GM18868 (cell line): ENCODE results near the gene TAGLN.
"Not testable (repeated sequence)": the region's sequence is repeated elsewhere in the genome, so short reads cannot be mapped to it uniquely, and the experiment has no call there.

Experiments
- ATAC-seq: cut with Tn5 transposase; IDR thresholded peaks from one replicate; pipeline ENCODE4 v1.9.1; 2021; ENCODE audit warnings: mild to moderate bottlenecking, moderate library complexity; ENCODE audit not compliant: unreplicated experiment

Gene TAGLN

DNA sequence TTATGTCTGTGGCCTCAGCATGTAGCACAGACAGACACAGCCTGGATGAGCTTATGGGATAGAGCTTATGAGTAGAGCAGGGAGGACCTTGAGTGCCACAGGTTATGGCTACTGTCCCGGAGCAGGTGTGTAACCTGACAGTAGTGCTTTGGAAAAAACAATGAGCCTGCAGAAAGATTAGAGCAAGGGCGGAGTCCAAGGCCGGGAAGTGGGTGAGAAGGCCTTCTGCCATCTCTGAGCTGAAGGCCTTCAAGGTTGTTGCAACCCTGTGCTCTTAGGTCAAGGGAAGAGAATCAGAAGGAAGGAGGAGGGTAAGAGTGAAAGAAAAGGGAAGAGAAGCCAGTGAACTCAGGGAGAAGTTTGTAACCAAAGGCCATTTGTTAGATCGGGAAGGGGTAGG is 3.9 kb upstream of the TAGLN start:
- no peak for ATAC-seq

DNA sequence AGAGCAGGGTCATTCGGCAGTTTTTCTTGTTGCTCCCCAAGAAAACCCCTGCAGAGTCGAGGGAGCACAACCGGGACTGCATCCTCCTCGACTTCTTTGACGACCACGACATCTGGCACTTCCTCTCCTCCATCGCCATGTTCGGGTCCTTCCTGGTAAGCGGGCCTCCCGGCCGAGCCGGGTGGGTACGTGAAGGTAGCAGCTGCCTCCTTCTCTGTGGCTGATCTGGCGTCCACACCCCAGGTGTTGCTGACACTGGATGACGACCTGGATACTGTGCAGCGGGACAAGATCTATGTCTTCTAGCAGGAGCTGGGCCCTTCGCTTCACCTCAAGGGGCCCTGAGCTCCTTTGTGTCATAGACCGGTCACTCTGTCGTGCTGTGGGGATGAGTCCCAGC is 3.4 kb upstream of the TAGLN start:
- ATAC-seq = no peak

DNA sequence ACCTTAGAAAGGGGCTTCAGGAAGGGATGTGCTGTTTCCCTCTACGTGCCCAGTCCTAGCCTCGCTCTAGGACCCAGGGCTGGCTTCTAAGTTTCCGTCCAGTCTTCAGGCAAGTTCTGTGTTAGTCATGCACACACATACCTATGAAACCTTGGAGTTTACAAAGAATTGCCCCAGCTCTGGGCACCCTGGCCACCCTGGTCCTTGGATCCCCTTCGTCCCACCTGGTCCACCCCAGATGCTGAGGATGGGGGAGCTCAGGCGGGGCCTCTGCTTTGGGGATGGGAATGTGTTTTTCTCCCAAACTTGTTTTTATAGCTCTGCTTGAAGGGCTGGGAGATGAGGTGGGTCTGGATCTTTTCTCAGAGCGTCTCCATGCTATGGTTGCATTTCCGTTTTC is 2.2 kb upstream of the TAGLN start:
- no peak for ATAC-seq

DNA sequence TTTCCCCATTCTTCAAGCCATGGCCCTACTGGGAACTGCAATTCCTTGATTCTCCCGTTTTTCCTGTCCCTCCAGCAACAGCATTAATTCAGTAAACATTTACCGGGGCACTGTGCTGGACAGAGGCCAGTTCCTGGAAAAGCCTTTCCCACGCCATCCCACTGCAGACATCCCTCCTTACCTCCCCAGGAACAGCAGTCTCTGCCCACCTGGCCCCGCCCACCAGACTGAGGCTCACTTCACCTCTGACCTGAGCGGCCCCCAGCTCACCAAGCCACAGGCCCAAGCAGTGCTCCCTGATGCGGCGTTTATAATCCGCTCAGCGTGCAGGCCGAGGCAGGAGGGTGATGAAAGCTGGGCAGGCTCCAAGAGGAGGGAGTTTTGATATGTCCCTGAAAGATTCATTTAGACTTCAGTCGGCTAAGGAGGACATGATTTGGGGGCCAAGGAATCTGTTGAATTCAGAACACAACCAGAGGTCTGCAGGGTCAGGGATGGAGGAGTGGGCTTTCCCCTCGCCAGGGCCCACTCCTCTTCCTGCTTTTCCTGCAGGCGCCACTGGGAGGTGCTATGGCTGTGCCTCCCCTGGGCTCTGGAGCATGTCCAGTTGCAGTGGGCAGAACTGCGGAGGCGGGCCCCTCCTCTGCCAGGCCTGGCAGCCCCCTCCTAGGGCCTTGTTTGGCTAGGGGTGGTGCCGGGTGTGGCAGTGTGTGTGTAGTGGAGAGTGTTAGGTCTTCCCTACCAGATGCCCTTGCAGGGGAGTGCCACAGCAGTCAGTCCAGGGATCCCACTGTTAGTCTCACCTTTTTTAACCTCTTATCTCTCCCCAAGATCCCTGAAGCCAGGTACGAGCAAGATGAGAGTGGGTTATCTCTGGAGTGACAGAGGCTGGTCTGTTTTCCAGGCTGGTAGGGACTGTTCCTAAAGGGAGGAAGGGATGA is 1.4 kb upstream of the TAGLN start:
- ATAC-seq = no peak

DNA sequence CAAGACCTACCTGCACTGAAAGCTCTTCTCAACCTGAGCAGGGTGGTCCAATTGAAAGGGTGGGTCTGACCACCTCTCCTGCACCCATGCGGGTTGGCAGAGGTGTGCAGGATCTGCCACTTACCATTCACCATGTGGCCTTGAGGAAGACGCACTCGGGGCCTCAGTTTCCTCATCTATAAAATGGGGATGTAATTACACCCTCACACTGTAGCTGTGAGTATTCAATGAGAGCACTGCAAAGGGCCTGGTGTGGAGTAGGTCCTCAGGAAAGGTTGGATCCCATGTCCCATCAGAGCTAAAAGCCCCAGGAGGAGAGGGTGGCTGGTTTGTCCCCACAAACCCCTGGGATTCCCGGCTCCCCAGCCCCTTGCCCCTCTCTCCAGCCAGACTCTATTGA is 557 bp upstream of the TAGLN start:
- no peak for ATAC-seq

DNA sequence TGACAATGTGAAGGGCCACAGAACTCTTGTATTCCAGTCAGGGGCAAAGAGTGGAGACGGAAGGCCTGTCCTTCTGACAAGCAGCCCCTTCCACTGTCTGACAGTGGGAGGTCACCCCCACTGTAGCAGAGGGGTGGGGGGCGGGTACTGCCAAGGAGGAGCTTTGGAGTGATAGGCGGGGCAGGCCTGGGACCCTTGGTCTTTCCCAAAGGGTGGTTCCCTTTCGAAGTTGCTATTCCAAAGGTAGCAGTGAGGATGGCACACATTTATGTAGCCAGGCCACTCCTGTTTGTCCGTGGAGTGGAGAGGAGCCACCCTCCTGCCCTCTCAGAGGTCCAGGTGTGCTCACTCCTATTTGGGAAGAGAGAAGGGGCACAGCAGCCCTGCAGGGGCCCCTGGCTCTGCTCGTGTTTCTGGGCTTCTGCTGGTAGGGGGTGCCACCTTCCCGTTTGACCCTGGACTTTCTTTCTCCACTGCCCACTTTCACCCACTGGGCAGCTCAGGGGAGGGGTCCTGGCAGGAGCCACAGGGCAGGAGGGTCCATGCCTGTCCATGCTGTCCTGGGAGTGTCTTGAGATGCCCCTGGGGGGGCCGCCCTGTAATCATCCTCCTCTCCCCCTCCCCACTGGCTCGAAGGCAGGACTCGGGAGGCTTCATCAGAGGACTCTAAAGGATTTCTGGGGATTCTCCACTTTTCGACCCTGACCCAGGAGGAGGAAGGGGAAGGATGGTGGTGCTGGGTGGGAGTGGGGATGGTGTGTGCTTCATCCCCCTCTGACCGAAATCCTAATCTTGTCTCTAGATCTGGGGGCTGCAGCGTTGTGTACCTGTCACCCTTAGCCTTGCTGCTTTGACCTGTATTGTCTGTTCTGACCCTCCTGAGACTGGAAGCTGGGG is 994 bp downstream of the TAGLN start:
- ATAC-seq = no peak

DNA sequence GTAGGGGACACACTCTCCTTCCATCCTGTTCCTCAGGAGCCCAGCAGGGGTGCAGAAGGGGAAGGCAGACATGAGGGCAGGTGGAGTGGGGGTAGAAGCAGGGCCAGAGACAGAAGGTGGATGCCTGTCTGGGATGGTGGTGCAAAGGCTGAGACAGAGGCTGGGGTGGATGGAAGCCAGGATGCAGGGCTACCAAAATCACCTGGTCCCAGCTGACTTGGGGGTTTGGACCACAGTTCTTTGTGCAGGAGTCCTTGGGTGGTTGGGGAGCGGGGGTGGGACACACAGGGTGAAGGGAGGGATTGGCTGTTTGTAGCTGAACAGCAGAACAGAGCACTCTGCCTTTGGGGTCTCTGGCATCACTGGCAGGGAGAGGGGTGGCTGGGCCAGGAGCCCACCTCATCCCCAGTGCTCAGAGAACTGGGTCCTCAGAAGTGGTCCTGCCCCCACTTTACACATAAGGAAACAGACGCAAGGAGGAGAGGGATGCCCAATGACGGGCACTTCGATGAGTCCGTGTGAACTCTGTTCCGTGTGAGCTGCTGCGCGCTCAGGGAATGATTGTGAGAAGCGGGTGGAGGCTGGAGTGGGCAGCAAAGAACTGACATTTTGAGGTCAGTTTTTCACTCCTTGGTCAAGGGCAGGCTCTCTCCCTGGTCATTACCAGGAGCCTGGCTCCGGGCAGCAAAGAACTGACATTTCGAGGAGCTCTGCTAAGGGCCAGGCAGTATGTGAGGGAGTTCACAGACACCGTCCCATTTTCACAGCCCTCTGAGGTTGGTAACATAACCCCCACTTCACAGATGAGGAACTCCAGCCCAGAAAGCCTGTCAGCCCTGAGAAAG is 1.9 kb downstream of the TAGLN start:
- no peak for ATAC-seq

DNA sequence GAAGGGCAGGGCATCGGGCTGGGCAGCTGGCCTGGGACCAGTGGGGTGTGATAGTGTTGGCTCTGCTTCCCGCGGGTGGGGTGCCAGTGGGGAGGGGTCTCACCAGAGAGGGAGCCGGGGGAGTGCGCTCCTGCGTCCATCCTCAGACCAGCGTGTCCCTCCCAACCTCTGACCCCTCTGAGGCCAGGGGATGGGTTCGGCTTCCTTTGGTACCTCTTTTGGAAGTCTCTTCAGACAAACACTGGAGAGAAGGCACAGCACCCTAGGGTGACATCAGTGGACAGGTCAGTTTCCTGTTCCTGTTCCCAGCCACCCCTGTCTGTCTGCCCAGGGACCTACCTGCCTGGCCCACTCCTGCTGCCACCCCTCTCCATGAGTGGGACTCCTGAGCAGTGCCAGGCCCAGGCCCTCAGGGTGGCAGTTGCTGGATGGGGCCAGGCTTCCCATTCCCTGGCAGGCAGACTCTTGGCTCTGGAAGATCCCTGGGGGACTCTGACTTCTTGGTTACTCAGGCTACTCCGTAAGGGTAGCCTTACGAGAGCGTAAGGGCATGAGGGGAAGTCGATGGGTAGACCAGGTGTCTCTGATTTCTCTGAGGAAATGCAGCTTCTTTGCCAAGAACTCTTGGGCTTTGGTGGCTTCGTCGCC is 2.6 kb downstream of the TAGLN start:
- ATAC-seq = no peak

DNA sequence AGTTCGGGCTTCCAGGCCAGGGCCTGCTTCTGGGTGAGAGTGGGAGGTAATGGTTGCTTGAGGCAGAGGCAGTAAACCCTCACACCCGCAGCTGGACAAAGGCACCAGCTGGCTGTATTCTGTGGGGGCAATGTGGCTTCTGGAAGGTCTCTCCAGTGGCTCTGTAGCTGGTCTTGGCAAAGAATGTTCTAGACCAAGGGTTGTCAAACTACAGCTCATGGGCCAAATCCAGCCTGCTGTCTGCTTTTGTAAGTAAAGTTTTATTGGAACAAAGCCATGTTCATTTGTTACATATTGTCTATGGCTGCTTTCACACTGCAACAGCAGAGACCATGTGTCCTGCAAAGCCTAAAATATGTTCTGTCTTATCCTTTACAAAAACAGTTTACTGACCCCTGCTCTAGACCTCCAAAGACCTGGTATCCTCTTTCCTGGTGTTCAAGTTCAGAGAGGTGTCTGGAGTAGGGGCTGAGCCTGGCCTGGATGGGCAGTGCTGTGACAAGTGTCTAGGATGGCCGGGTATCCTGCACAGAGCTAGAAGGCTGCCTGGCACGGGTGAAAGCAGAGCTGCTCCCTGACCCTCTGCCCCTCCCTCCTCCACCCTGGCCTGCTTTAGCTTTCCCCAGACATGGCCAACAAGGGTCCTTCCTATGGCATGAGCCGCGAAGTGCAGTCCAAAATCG is 3.4 kb downstream of the TAGLN start:
- no peak for ATAC-seq

DNA sequence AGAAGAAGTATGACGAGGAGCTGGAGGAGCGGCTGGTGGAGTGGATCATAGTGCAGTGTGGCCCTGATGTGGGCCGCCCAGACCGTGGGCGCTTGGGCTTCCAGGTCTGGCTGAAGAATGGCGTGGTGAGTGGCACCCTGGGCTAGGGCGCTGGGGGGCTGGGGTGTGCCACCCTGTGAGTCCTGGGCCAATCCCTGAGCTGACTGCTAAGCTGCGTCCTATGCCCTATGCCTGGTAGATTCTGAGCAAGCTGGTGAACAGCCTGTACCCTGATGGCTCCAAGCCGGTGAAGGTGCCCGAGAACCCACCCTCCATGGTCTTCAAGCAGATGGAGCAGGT is 3.9 kb downstream of the TAGLN start:
- ATAC-seq = no peak

DNA sequence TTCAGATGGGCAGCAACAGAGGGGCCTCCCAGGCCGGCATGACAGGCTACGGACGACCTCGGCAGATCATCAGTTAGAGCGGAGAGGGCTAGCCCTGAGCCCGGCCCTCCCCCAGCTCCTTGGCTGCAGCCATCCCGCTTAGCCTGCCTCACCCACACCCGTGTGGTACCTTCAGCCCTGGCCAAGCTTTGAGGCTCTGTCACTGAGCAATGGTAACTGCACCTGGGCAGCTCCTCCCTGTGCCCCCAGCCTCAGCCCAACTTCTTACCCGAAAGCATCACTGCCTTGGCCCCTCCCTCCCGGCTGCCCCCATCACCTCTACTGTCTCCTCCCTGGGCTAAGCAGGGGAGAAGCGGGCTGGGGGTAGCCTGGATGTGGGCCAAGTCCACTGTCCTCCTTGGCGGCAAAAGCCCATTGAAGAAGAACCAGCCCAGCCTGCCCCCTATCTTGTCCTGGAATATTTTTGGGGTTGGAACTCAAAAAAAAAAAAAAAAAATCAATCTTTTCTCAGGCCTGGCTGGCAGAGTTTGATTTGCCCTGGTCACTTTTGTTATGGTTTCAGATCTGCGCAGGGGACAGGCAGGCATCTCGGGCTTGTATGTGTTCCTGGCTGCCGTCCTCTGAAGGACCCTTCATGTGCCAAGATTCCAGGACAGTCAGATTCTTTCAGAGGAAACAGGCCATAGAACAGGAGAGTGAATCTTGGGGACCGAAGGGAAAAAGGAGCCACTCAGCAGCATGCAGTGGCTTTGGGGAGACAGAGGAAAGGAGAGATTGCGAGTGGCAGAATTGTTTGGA is 5.3 kb downstream of the TAGLN start:
- ATAC-seq = no peak

DNA sequence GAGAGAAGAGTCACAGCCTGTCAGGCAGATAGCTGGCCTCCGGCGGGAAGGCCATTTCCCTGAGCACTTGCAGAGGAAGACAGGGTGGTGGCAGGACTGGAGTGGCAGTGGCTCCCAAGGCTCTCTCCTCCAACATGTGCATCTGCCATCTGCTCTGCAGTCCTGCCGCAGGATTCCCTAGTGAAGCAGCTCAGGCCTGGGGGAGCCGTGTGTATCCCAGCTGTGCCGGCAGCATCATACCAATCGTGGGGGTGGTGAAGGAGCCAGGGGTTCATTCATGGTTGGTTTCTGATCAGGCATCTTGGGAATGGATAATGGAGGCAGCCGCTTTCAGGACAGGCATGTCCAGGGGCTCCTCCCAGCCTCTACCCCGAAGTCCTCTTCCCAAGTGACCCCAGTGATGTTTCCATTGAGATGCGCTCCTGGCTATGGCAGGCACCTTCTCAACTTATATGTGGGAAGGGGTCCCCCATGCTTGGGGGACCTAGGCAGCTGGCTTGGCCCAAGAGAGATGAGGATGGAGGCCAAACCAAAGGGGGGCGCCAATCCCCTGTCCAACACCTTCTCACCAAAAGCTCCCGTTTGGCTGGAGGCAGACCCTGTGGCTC is 6.1 kb downstream of the TAGLN start:
- no peak for ATAC-seq

DNA sequence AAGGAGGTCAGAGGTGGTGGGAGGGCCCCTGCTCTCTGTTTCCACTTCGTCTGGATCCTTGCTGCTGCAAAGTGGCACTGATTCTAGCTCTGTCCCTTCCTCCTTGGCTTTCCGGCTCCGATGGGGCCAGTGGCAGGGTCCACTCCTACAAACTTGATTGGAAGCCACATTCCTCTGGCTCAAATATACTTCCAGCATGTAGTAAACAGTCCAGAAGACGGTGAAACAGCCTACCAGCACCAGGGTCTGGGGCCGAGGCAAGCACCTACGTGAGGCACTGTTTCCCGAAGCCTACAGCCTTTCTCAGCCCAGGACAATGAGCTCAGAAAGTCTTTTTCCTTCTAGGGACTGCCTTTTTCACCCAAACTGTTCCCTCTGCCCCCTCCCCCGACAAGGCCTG is 6.9 kb downstream of the TAGLN start:
- ATAC-seq = not testable (repeated sequence)

DNA sequence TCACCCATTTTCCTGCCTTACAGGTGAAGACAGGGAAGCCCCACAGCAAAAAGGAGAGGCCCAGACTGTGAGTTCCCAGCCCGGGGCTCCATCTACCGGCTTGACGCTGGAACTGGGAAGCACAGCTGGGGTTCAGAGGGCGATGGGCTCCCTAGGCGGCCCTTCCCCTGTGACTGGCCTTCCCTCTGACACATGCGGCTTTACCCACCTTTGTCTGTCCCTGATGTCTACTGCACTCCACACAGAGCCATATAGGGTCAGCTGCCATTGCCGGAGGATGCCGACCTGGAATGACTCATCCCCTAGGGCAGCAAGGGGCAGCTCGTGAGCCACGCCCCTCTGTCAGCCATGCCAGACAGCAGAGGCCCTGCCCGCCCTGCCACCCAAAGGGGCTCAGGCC is 7.7 kb downstream of the TAGLN start:
- ATAC-seq = not testable (repeated sequence)

DNA sequence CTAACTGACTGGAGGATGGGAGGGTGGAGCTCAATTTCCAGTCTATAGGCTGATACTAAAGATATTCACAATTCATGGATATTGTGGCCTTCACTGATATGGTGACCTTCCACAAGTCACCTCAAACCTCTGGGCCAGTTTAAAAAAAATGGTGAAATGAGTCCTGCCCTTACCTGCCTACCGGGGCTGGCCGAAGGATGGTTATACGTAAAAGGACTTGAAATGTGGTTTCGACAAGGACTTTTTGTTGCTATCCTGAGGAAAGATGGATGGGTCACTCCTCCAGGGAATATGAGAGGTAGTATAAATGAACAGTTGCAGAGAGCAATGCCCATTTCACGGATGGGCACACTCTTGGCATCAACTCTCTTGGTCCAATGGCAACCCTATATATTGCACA is 8.3 kb downstream of the TAGLN start:
- not testable (repeated sequence) for ATAC-seq

DNA sequence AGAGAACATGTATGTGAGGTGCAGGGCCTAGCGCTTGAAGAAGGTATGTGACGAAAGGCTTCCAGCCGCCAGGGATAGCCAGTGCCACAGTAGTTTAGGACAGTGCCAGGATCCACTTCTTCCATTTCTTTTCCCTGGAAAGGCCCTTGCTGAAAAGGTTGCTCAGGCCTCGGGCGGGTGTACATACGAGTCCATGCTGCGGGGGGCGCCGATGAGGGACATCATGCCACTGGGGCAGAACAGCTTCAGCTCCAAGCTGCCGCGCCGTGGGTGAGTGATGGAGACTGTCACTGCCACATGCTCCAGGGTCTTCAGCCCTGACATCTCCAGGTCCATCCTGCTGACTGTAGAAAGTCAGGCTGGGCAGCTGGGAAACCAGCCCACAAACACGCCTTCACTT is 9.5 kb downstream of the TAGLN start:
- not testable (repeated sequence) for ATAC-seq

DNA sequence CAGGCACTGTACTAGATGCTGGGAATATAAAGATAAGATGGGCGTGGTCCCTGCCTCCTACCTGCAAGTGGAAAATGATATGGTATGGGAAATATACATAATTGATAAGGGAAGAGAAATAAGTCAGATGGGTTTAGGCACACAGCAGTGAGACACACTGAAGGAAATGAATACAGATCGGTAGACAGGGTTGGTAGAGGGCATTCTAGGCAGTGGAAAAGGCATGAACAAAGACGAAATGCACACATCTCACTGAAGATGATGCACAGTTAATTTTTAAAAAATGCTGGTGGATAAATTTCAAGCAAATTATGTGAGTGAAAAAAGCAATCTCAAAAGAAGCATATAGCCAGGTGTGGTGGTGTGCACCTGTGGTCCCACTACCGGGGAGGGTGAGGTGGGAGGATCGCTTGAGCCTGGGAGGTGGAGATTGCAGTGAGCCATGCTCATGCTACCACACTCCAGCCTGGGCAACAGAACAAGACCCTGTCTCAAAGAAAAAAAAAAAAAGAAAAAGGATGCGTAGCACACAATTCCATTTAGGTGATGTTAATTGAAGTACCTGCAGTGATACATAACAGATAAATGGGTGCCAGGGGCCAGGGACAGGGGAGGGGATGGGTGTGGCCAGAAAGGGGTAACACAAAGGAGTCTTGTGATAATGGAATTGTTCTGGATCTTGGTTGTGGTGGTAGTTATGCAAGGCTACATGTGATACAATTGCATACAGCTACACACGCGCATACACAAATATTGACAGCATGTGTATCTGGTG is 10.4 kb downstream of the TAGLN start:
- not testable (repeated sequence) for ATAC-seq

DNA sequence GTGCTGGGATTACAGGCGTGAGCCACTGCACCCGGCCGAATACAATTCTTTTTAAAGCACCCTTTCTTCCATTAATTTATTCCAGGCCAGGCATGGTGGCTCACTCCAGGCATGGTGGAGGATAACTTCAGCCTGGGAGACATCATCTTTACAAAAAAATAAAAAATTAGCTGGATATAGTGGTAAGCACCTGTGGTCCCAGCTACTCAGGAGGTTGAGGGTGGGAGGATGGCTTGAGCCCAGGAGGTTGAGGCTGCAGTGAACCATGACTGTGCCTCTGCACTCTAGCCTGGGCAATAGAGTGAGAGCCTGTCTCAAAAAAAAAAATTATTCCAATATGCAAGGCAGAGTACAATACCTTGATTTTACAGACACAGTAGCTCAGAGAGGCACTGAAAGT is 11.4 kb downstream of the TAGLN start:
- no peak for ATAC-seq
